Measurements from ENCODE around the gene CMIP.

- no peak for TF ChIP-seq CTCF (IDR thresholded peaks at IDR 0.05)
- no peak for TF ChIP-seq POLR2A (IDR thresholded peaks at IDR 0.05)
- no peak for TF ChIP-seq POLR2AphosphoS5 (IDR thresholded peaks at IDR 0.05)
Measured at GRCh38 chr16:81666113-81666512, 221.5 kb downstream of the CMIP start.
